Glutamatergic neuron (in vitro differentiated cells): ENCODE data around the gene PRKCG. TPM values are rescaled to one million over a fixed set of nuclear protein-coding genes. Genes with fewer than 3 reads are reported as not detected.
"Not testable (repeated sequence)": the region's sequence is repeated elsewhere in the genome, so short reads cannot be mapped to it uniquely, and the experiment has no call there.

ENCODE experiments used
- DNase-seq: peaks from one replicate; pipeline ENCODE4 v3.0.0; 2022
- H3K27ac Mint-ChIP-seq: one replicate; pipeline ENCODE4 v1.8.0; 2020; ENCODE audit warnings: mild to moderate bottlenecking, mixed read lengths, inconsistent platforms; ENCODE audit not compliant: unreplicated experiment
- H3K27me3 Mint-ChIP-seq: one replicate; pipeline ENCODE4 v1.8.0; 2020; ENCODE audit warnings: mild to moderate bottlenecking, moderate library complexity, mixed read lengths, inconsistent platforms; ENCODE audit not compliant: unreplicated experiment
- H3K36me3 Mint-ChIP-seq: one replicate; pipeline ENCODE4 v1.8.0; 2020; ENCODE audit warnings: mild to moderate bottlenecking, mixed read lengths, inconsistent platforms; ENCODE audit not compliant: unreplicated experiment
- H3K4me1 Mint-ChIP-seq: one replicate; pipeline ENCODE4 v1.8.0; 2020; ENCODE audit warnings: mild to moderate bottlenecking, low read depth, mixed read lengths, inconsistent platforms; ENCODE audit not compliant: unreplicated experiment
- H3K4me3 Mint-ChIP-seq: one replicate; pipeline ENCODE4 v1.8.0; 2020; ENCODE audit warnings: mild to moderate bottlenecking, mixed read lengths, inconsistent platforms; ENCODE audit not compliant: unreplicated experiment
- H3K9me3 Mint-ChIP-seq: one replicate; pipeline ENCODE4 v1.8.0; 2020; ENCODE audit warnings: mild to moderate bottlenecking, moderate library complexity, mixed read lengths, inconsistent platforms; ENCODE audit not compliant: unreplicated experiment
- long read RNA-seq: library from polyadenylated mRNA; unstranded; transcript quantifications from one replicate; pipeline ENCODE4 v2.0.0, GENCODE V29; 2020; ENCODE audit not compliant: unreplicated experiment
- total RNA-seq: library from RNA; stranded (reverse); fragmentation: NEBNext Ultra II Directional; extraction: Animal tissue kit (Norgen Biotek cat#: 25700); gene quantifications from one replicate; pipeline ENCODE4 v1.2.1, GENCODE V29; 2021; ENCODE audit not compliant: unreplicated experiment
- TF ChIP-seq, protein P1 (sequence below): fragments of 200-600 bp; sonication (generic); IDR thresholded peaks from one replicate; pipeline ENCODE4 v1.5.0; 2021; ENCODE audit not compliant: partially characterized antibody, unreplicated experiment

The PRKCG gene
- total RNA-seq, result 33.1 TPM
- long read RNA-seq, partial matches to known transcripts, result 2 of 2 reads
- long read RNA-seq, other reads (novel, unspliced or antisense), result 0 of 2 reads

DNA sequence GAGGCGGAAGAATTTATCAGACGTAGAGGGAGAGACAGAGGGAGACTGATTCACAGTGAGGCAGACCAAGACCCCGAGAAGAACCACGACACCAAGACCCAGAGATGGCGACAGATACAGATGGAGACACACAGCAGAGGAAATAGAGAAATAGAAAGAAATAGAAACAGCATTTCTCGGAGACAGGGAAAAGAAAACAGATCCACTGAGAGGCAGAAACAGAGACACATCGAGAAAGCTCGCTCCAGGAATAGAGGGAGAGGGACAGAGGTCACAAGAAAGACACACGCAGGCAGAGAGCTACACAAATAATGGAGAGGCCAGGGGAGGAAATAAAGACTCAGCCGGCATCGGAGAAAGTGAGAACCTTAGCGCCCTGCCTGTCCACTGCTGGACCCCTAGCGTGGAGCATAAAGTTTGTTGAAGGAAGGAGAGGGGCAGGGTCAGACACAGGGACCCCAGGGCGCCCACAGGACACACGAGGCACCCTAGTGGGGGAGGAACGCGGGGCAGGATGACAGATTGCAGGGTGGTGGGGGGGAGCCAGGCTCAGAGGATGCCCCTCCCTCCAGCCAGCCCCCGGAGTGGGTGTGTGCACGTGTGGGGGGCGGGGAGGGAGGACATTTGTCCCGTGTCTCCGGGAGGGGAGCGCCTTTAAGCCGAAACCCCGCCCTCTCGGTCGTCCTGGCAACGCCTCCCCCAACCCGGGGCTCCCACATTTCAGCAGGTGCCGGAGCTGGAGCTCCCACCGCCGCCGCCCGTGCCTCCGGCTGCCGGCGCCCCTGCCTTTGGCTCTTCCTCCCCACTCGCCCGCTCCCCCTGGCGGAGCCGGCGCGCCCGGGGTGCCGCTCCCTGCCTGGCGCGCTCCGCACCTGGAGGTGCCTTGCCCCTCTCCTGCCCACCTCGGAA lies at the start of gene PRKCG:
Gene PRKCG, plus strand, starts transcription at position 716 of the 909 bp plus-strand sequence. CDS start 298 bp downstream, outside the sequence.
- Mint-ChIP-seq H3K9me3 (peaks cover 8% of the 10 kb centered on the region), H3K4me1 (peaks cover 20% of the 10 kb centered on the region), H3K27ac (peak within 1 kb of the TSS; percentile 33), H3K4me3 (peak within 1 kb of the TSS; percentile 87), H3K36me3 (no peaks in the 10 kb centered on the region), H3K27me3 (peaks cover 11% of the 10 kb centered on the region)
- DNase-seq, result peak; percentile 81
- TF ChIP-seq, protein P1, sequence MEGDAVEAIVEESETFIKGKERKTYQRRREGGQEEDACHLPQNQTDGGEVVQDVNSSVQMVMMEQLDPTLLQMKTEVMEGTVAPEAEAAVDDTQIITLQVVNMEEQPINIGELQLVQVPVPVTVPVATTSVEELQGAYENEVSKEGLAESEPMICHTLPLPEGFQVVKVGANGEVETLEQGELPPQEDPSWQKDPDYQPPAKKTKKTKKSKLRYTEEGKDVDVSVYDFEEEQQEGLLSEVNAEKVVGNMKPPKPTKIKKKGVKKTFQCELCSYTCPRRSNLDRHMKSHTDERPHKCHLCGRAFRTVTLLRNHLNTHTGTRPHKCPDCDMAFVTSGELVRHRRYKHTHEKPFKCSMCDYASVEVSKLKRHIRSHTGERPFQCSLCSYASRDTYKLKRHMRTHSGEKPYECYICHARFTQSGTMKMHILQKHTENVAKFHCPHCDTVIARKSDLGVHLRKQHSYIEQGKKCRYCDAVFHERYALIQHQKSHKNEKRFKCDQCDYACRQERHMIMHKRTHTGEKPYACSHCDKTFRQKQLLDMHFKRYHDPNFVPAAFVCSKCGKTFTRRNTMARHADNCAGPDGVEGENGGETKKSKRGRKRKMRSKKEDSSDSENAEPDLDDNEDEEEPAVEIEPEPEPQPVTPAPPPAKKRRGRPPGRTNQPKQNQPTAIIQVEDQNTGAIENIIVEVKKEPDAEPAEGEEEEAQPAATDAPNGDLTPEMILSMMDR, result peak; percentile 50

DNA sequence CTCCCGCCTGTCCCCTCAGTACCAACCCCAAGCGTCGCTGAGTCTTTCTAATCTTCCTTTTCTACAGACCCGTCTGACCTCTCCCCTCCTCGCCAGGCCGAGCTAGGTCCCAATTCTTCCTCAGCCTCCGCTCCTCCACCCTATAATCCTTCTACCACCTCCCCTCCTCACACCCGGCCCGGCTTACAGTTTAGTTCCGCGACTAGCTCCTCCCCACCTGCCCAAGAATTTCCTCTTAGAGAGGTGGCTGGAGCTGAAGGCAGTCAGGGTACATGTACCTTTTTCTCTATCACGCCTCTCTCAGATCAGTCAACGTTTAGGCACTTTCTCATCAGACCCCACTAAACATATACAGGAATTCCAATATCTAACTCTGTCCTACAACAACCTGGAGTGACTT lies 49.1 kb upstream of the PRKCG start:
- peaks cover 28% of the 10 kb centered on the region for H3K4me1 Mint-ChIP-seq
- not testable (repeated sequence) for H3K27ac Mint-ChIP-seq, H3K9me3 Mint-ChIP-seq, H3K36me3 Mint-ChIP-seq, H3K27me3 Mint-ChIP-seq, DNase-seq
- peak overlapping the region; percentile 11 for H3K4me3 Mint-ChIP-seq

DNA sequence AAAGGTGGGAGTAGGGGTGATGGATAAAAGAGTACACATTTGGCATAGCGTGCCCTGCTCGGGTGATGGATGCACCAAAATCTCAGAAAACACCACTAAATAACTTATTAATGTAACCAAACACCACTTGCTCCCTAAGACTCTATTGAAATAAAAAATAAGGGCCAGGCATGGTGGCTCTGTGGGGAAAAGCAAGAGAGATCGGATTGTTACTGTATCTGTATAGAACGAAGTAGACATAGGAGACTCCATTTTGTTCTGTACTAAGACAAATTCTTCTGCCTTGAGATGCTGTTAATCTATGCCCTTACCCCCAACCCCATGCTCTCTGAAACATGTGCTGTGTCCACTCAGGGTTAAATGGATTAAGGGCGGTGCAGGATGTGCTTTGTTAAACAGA lies 43.6 kb upstream of the PRKCG start:
- H3K4me3 Mint-ChIP-seq, H3K36me3 Mint-ChIP-seq, H3K27me3 Mint-ChIP-seq, DNase-seq, H3K9me3 Mint-ChIP-seq: not testable (repeated sequence)
- peaks cover 19% of the 10 kb centered on the region for H3K4me1 Mint-ChIP-seq
- H3K27ac Mint-ChIP-seq, result peak overlapping the region; percentile 19

DNA sequence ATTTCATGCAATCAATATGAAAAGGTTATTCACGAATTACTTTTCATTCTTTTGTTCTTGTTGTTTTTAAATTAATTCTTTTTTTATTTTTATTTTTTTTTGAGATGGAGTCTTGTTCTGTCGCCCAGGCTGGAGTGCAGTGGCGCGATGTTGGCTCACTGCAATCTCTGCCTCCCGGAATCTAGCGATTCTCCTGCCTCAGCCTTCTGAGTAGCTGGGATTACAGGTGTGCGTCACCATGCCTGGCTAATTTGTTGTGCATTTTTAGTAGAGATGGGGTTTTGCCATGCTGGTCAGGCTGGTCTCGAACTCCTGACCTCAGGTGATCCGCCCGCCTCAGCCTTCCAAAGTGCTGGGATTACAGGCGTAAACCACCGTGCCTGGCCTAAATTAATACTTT lies 41.8 kb upstream of the PRKCG start:
- not testable (repeated sequence) for H3K27me3 Mint-ChIP-seq, H3K4me3 Mint-ChIP-seq, H3K27ac Mint-ChIP-seq, H3K9me3 Mint-ChIP-seq, DNase-seq, H3K36me3 Mint-ChIP-seq
- H3K4me1 Mint-ChIP-seq, result peaks cover 10% of the 10 kb centered on the region

DNA sequence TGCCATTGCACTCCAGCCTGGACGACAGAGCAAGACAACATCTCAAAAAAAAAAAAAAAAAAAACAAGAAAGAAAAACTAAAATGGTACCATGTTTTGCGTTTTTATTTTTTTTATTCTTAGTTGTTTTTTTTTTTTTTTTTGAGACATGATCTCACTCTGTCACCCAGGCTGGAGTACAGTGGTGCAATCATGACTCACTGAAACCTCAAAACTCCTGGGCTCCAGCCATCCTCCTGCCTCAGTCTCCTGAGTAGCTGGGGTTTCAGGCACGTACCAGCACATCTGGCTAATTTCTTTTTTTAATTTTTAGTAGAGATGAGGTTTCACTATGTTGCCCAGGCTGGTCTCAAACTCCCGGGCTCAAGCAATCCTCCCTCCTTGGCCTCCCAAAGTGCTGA lies 41.1 kb upstream of the PRKCG start:
- H3K27me3 Mint-ChIP-seq, H3K27ac Mint-ChIP-seq, H3K36me3 Mint-ChIP-seq, DNase-seq, H3K4me1 Mint-ChIP-seq, H3K4me3 Mint-ChIP-seq, H3K9me3 Mint-ChIP-seq: not testable (repeated sequence)

DNA sequence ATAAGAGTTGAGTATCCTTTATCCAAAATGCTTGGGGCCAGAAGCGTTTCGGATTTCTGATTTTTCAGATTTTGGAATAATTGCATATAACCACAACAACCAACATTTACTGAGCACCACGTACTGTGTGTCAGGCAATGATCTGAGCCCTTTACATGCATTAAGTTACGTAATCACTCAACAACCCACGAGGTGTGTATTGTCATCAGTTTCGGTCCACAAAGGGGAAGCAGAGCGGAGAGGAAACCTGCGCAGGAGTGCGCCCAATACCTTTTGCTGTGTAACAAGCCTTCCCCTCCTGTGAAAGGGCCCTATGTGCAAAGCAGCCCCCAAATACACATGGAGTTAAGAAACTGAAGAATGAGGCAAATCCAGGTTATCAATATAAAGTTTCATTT lies 37.1 kb upstream of the PRKCG start:
- peaks cover 13% of the 10 kb centered on the region for H3K9me3 Mint-ChIP-seq
- H3K36me3 Mint-ChIP-seq, result peaks cover 5% of the 10 kb centered on the region
- TF ChIP-seq, protein P1, result no peak
- H3K27ac Mint-ChIP-seq, result no peak overlapping the region
- DNase-seq, result no peak
- H3K4me1 Mint-ChIP-seq, result peaks cover 10% of the 10 kb centered on the region
- H3K27me3 Mint-ChIP-seq, result peaks cover 12% of the 10 kb centered on the region
- no peak overlapping the region for H3K4me3 Mint-ChIP-seq

DNA sequence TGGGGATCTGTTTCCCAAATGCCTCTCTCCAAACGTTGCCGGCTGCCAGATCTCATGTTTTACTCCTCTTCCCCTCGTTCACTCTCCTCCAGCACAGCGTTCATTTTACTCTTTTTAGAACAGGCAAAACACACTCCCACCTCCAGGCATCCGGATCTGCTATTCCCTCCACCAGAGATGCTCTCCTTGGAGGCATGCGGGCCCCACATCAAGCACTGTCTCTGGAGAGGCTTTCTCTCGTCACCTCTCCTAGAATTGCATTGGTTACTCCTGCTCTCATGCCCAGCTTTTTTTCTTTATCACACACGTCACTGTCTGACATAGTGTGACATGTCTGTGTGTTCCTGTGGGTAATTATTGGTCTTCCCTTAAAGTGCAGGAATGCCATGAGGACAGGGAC lies 34.4 kb upstream of the PRKCG start:
- H3K9me3 Mint-ChIP-seq, result peaks cover 13% of the 10 kb centered on the region
- H3K36me3 Mint-ChIP-seq, result peaks cover 5% of the 10 kb centered on the region
- peak overlapping the region; percentile 86 for H3K27ac Mint-ChIP-seq
- TF ChIP-seq, protein P1, result no peak
- no peak for DNase-seq
- peaks cover 10% of the 10 kb centered on the region for H3K4me1 Mint-ChIP-seq
- H3K27me3 Mint-ChIP-seq, result peaks cover 14% of the 10 kb centered on the region
- peak overlapping the region; percentile 83 for H3K4me3 Mint-ChIP-seq
